WTC11 (cell line): ENCODE results near the gene INPP5E. TPM values are rescaled to one million over a fixed set of nuclear protein-coding genes. Genes with fewer than 3 reads are reported as not detected.

Source experiments
- ATAC-seq: fragments of 200-7000 bp; cut with Tn5 transposase; 2 replicates; pipeline ENCODE4 v1.10.0; 2021; ENCODE audit warnings: mild to moderate bottlenecking, moderate library complexity
- CTCF ChIA-PET: fragments of 300-600 bp; sonication (Branson Sonifier 250); formaldehyde crosslinking; loops from one replicate; lab custom pipeline; 2021; ENCODE audit warnings: antibody characterized with exemption; lab: Charles Lee
- POLR2A ChIA-PET: fragments of 350-600 bp; sonication (Branson Sonifier 250); formaldehyde crosslinking; loops from one replicate; lab custom pipeline; 2021; ENCODE audit warnings: antibody characterized with exemption; lab: Charles Lee
- DNase-seq: peaks from one replicate; pipeline ENCODE4 v3.0.0; 2021; ENCODE audit warnings: low spot score
- H3K27ac Mint-ChIP-seq: 2 replicates; pipeline ENCODE4 v1.8.0; 2021; ENCODE audit warnings: mixed read lengths
- H3K27me3 Mint-ChIP-seq: 2 replicates; pipeline ENCODE4 v1.8.0; 2021; ENCODE audit warnings: low read depth, mild to moderate bottlenecking, moderate library complexity, mixed read lengths
- H3K36me3 Mint-ChIP-seq: 2 replicates; pipeline ENCODE4 v1.8.0; 2021; ENCODE audit warnings: mixed read lengths
- H3K4me1 Mint-ChIP-seq: 2 replicates; pipeline ENCODE4 v1.8.0; 2022; ENCODE audit warnings: mixed read lengths
- H3K4me3 Mint-ChIP-seq: 2 replicates; pipeline ENCODE4 v1.8.0; 2021; ENCODE audit warnings: mild to moderate bottlenecking, moderate library complexity, mixed read lengths
- H3K9me3 Mint-ChIP-seq: 2 replicates; pipeline ENCODE4 v1.8.0; 2021; ENCODE audit warnings: mixed read lengths
- ARID4B ChIP-seq: sonication (generic); formaldehyde crosslinking; IDR thresholded peaks from 2 replicates; pipeline ENCODE4 v1.8.0; 2023; ENCODE audit warnings: missing genetic modification reagents, mild to moderate bottlenecking, borderline replicate concordance
- CTCF ChIP-seq: fragments of 200-600 bp; IDR thresholded peaks from 2 replicates; pipeline ENCODE4 v1.8.0; 2022; ENCODE audit warnings: antibody characterized with exemption
- E2F5 ChIP-seq: sonication (generic); formaldehyde crosslinking; IDR thresholded peaks from 2 replicates; pipeline ENCODE4 v1.8.1; 2022; ENCODE audit warnings: mild to moderate bottlenecking, moderate library complexity, missing genetic modification reagents
- ERG ChIP-seq: fragments of 250-450 bp; sonication (Bioruptor Pico); IDR thresholded peaks from 2 replicates; pipeline ENCODE4 v1.8.0; 2021; ENCODE audit warnings: mild to moderate bottlenecking
- GABPB1 ChIP-seq: sonication (generic); formaldehyde crosslinking; IDR thresholded peaks from 2 replicates; pipeline ENCODE4 v1.8.1; 2023; ENCODE audit warnings: mild to moderate bottlenecking, missing genetic modification reagents
- HMGXB4 ChIP-seq: sonication (generic); formaldehyde crosslinking; IDR thresholded peaks from 2 replicates; pipeline ENCODE4 v1.8.1; 2023; ENCODE audit warnings: mild to moderate bottlenecking, moderate library complexity, missing genetic modification reagents
- NFE2L1 ChIP-seq: sonication (generic); formaldehyde crosslinking; IDR thresholded peaks from 2 replicates; pipeline ENCODE4 v1.8.1; 2023; ENCODE audit warnings: missing genetic modification reagents
- OVOL2 ChIP-seq: fragments of 250-450 bp; sonication (Bioruptor Pico); IDR thresholded peaks from 2 replicates; pipeline ENCODE4 v1.9.0; 2021; ENCODE audit warnings: mild to moderate bottlenecking, borderline replicate concordance
- TCF7 ChIP-seq: sonication (generic); formaldehyde crosslinking; IDR thresholded peaks from 2 replicates; pipeline ENCODE4 v1.8.0; 2022; ENCODE audit warnings: mild to moderate bottlenecking, low read depth, missing genetic modification reagents, moderate library complexity
- ZNF138 ChIP-seq: sonication (generic); formaldehyde crosslinking; conservative IDR thresholded peaks from 2 replicates; pipeline ENCODE4 v1.8.1; 2022; ENCODE audit warnings: mild to moderate bottlenecking, moderate library complexity, missing genetic modification reagents
- ZNF671 ChIP-seq: fragments of 250-450 bp; sonication (Bioruptor Pico); IDR thresholded peaks from 2 replicates; pipeline ENCODE4 v1.8.0; 2021; ENCODE audit warnings: mild to moderate bottlenecking
- total RNA-seq: library from RNA; stranded (reverse); gene quantifications from 3 replicates; pipeline ENCODE4 v1.2.3, GENCODE V29; 2021

Gene INPP5E
- total RNA-seq, 1 experiment from 2014 or later: 24.0 TPM

- Mint-ChIP-seq H3K9me3 (no peaks in the 10 kb centered on the region), H3K4me3 (peak overlapping the region; percentile 66)
Measured at GRCh38 chr9:136485049-136486045, 45.7 kb upstream of the INPP5E start.

GRCh38 chr9:136484153-136485048, 44.8 kb upstream of the INPP5E start:
- Mint-ChIP-seq H3K27ac (peak overlapping the region; percentile 63; the same call in 1 of the 2 replicates), H3K36me3 (peaks cover 5% of the 10 kb centered on the region; the same call in 1 of the 2 replicates)
- ATAC-seq: no peak

More at GRCh38 chr9:136485049-136486045, 45.7 kb upstream of the INPP5E start:
- no peaks in the 10 kb centered on the region for H3K27me3 Mint-ChIP-seq
- TF ChIP-seq E2F5 (CRISPR knock-in tag): no peak
- no peak for TF ChIP-seq NFE2L1 (CRISPR knock-in tag)
- TF ChIP-seq TCF7 (CRISPR knock-in tag): 0 out of 2 replicates have a peak, but pooled peaks have one; percentile 47
- no peak for TF ChIP-seq ERG (CRISPR knock-in tag)
- TF ChIP-seq GABPB1 (CRISPR knock-in tag): peak; percentile 56; the same call in 1 of the 2 replicates
- TF ChIP-seq ZNF671 (CRISPR knock-in tag): no peak
- TF ChIP-seq CTCF: peak; percentile 91
- no peak for TF ChIP-seq ZNF138
- TF ChIP-seq HMGXB4 (CRISPR knock-in tag): no peak
- peak overlapping the region; percentile 63; the same call in 1 of the 2 replicates for H3K27ac Mint-ChIP-seq
- H3K36me3 Mint-ChIP-seq: peaks cover under 1% of the 10 kb centered on the region; the same call in 1 of the 2 replicates
- peak; percentile 21 for ATAC-seq
- POLR2A ChIA-PET: no interaction called here
- CTCF ChIA-PET: interaction anchor here (0.6 to 9.1 kb wide), 30 partner anchors 10 to 1107 kb away, joined by 3 to 163 read pairs (median 4); no protein-coding TSS in a partner anchor
- H3K4me1 Mint-ChIP-seq: peaks cover 15% of the 10 kb centered on the region
- DNase-seq: peak; percentile 89

More at GRCh38 chr9:136484153-136485048, 44.8 kb upstream of the INPP5E start:
- H3K9me3 Mint-ChIP-seq: no peaks in the 10 kb centered on the region
- no peak for DNase-seq
- POLR2A ChIA-PET: no interaction called here
- CTCF ChIA-PET: interaction anchor here (0.8 to 9.1 kb wide), 27 partner anchors 11 to 304 kb away, joined by 3 to 163 read pairs (median 4); no protein-coding TSS in a partner anchor
- no peaks in the 10 kb centered on the region for H3K27me3 Mint-ChIP-seq
- TF ChIP-seq OVOL2 (CRISPR knock-in tag): no peak
- TF ChIP-seq ARID4B (CRISPR knock-in tag): 0 out of 2 replicates have a peak, but pooled peaks have one; percentile 54
- TF ChIP-seq HMGXB4 (CRISPR knock-in tag): 0 out of 2 replicates have a peak, but pooled peaks have one; percentile 5
- H3K4me1 Mint-ChIP-seq: peaks cover 15% of the 10 kb centered on the region
- H3K4me3 Mint-ChIP-seq: peak overlapping the region; percentile 66
